ENCODE measurements around the gene RALGPS1. TPM values are rescaled to one million over a fixed set of nuclear protein-coding genes. Genes with fewer than 3 reads are reported as not detected.

The RALGPS1 gene
- polyA plus RNA-seq, 1 of the 3 experiments (the other 2 are of a cell fraction): 3.9 TPM

- TF ChIP-seq CTCF (IDR thresholded peaks at IDR 0.05) (no peak), GABPA (IDR thresholded peaks at IDR 0.05; ENCODE audit: low read depth) (no peak)
Observed at GRCh38 chr9:126937444-126937843, 22.9 kb downstream of the RALGPS1 start (continued).

GRCh38 chr9:126938327-126938726, 23.7 kb downstream of the RALGPS1 start:
- Histone ChIP-seq H3K27ac (ENCODE audit: low read depth in 2 of 2, low read length in 1 of 2) (no peak overlapping the region), H4K20me1 (ENCODE audit: insufficient read depth) (no peaks in the 10 kb centered on the region), H3K9me2 (no peaks in the 10 kb centered on the region), H3K4me2 (no peak overlapping the region), H3K79me2 (ENCODE audit: insufficient read depth) (no peaks in the 10 kb centered on the region), H3F3A (replicated peaks; ENCODE audit: insufficient read depth) (no peaks in the 10 kb centered on the region), H3K9me3 (no peaks in the 10 kb centered on the region), H3K9ac (no peak overlapping the region), H3K27me3 (ENCODE audit: insufficient read depth) (no peaks in the 10 kb centered on the region), H3K36me3 (replicated peaks in 1 of 2; ENCODE audit: control insufficient read depth in 1 of 2, insufficient read depth in 2 of 2, low read length in 1 of 2) (no peaks in the 10 kb centered on the region), H2AFZ (ENCODE audit: low read depth) (no peak overlapping the region), H3K4me3 (ENCODE audit: low read depth in 2 of 2, low read length in 1 of 2) (no peak overlapping the region), H3K4me1 (ENCODE audit: control insufficient read depth in 1 of 2, insufficient read depth in 2 of 2, low read depth in 1 of 2, low read length in 1 of 2) (peaks cover 0 to 4% of the 10 kb centered on the region in 2 experiments; a peak in 2 of 4 replicates)
- WGBS (ENCODE audit: low lambda C conversion rate): 69% methylated on average over 4 of the region's 4 CpGs
- TF ChIP-seq MXI1 (IDR thresholded peaks at IDR 0.05; ENCODE audit: low read depth, low read length) (no peak), USF2 (IDR thresholded peaks at IDR 0.05; ENCODE audit: borderline replicate concordance, low read depth, low read length) (no peak), GABPA (IDR thresholded peaks at IDR 0.05; ENCODE audit: low read depth) (no peak), IRF3 (IDR thresholded peaks at IDR 0.05; ENCODE audit: low read depth, low read length) (no peak), REST (IDR thresholded peaks at IDR 0.05; ENCODE audit: low read depth, low read length) (no peak), MAX (IDR thresholded peaks at IDR 0.05; ENCODE audit: low read depth) (no peak), RCOR1 (IDR thresholded peaks at IDR 0.05; ENCODE audit: low read length) (no peak), NFIC (IDR thresholded peaks at IDR 0.05; ENCODE audit: borderline replicate concordance) (no peak), EP300 (IDR thresholded peaks at IDR 0.05; ENCODE audit: borderline replicate concordance in 1 of 2, low read depth in 1 of 2, low read length in 1 of 2) (no peak), TEAD4 (IDR thresholded peaks at IDR 0.05; ENCODE audit: borderline replicate concordance, insufficient read depth) (no peak), FOSL2 (IDR thresholded peaks at IDR 0.05; ENCODE audit: borderline replicate concordance, low read depth) (no peak), POLR2AphosphoS5 (IDR thresholded peaks at IDR 0.05; ENCODE audit: low read depth, low read length) (no peak), CHD2 (IDR thresholded peaks at IDR 0.05; ENCODE audit: low read length, partially characterized antibody) (no peak), TCF12 (IDR thresholded peaks at IDR 0.05) (no peak), TAF1 (IDR thresholded peaks at IDR 0.05; ENCODE audit: borderline replicate concordance, low read depth, low read length) (no peak), GATA2 (CRISPR knock-in tag; IDR thresholded peaks at IDR 0.05) (no peak), PBX3 (IDR thresholded peaks at IDR 0.05) (no peak), NRF1 (IDR thresholded peaks at IDR 0.05; ENCODE audit: low read depth, low read length) (no peak), YY1 (IDR thresholded peaks at IDR 0.05; ENCODE audit: low read depth) (no peak), EZH2phosphoT487 (IDR thresholded peaks at IDR 0.05; ENCODE audit: borderline replicate concordance, low read depth) (no peak)
- CTCF ChIA-PET: interaction anchor here (1.2 to 5.8 kb wide), 6 partner anchors 9 to 407 kb away, joined by 3 to 61 read pairs (median 4); no protein-coding TSS in a partner anchor
- POLR2A ChIA-PET: no interaction called here
- no peak for DNase-seq
